ENCODE data around the gene NUDT21. TPM values are rescaled to one million over a fixed set of nuclear protein-coding genes. Genes with fewer than 3 reads are reported as not detected.

NUDT21 gene
- total and polyA plus RNA-seq, 2 of the 4 experiments (the other 2 are of a cell fraction), result 52.4 to 166 TPM

GRCh38 chr16:56387396-56387795 lies 63.7 kb downstream of the NUDT21 start:
- H2BK20ac ChIP-seq (ENCODE audit: low read depth, low read length), result no peak overlapping the region
- H3K4me3 ChIP-seq (ENCODE audit: insufficient read depth, low read depth, low read length), result no peak overlapping the region
- H2BK5ac ChIP-seq (ENCODE audit: low read depth, low read length, poor library complexity, severe bottlenecking), result peak overlapping the region; percentile 69
- BruUV-seq (replicated peaks), result no TSS peak
- peaks cover 33% of the 10 kb centered on the region for H3K36me3 ChIP-seq (ENCODE audit: control insufficient read depth, insufficient read depth, low read length)
- WGBS, 2 experiments (ENCODE audit: extremely low coverage in 2 of 2, insufficient read length in 1 of 2), result no CpG with 5 or more reads among the region's 3 CpGs
- no peak overlapping the region for H3K4ac ChIP-seq (ENCODE audit: low read depth, low read length)
- dilution Hi-C loops (cut with HindIII; ENCODE audit: low sequenced_read_pairs, unreplicated experiment) (no loop called here), intact Hi-C loops (cut with micrococcal nuclease) (no loop called here), in situ Hi-C loops (cut with MboI; ENCODE audit: low sequenced_read_pairs) (no loop called here)
- no peaks in the 10 kb centered on the region for H3K27me3 ChIP-seq (ENCODE audit: control insufficient read depth, insufficient read depth, low read length)
- no peak overlapping the region for H3K56ac ChIP-seq (ENCODE audit: extremely low read depth, insufficient read depth, low read length)
- no peak overlapping the region; the same call in 1 of the 2 replicates for H3K18ac ChIP-seq (ENCODE audit: low read depth, low read length)
- ATAC-seq (ENCODE audit: low read depth) (peak; percentile 4), DNase-seq (no peak)
- H3K9ac ChIP-seq (ENCODE audit: low read depth, low read length), result no peak overlapping the region
- no peak overlapping the region for H4K5ac ChIP-seq (ENCODE audit: low read depth, low read length)
- H3K79me1 ChIP-seq (ENCODE audit: low read depth in 1 of 2, low read length in 2 of 2), result peaks cover 18 to 29% of the 10 kb centered on the region in 2 experiments
- H2BK120ac ChIP-seq (ENCODE audit: low read depth, low read length), result no peak overlapping the region
- no peaks in the 10 kb centered on the region for H3K9me3 ChIP-seq (ENCODE audit: control insufficient read depth, insufficient read depth, low read length)
- peaks cover 17% of the 10 kb centered on the region for H3K4me1 ChIP-seq (ENCODE audit: control insufficient read depth, insufficient read depth, low read length)
- H4K91ac ChIP-seq (ENCODE audit: insufficient read depth, low read depth, low read length), result no peak overlapping the region
- peak overlapping the region; percentile 52; the same call in 1 of the 2 replicates for H2AK5ac ChIP-seq (ENCODE audit: low read depth, low read length)
- POLR2A ChIA-PET (ENCODE audit: unreplicated experiment), result no interaction called here
- no peak overlapping the region for H2AFZ ChIP-seq (replicated peaks; ENCODE audit: low read length, poor library complexity)
- peak overlapping the region; percentile 30; the same call in 1 of the 3 replicates for H2BK15ac ChIP-seq (ENCODE audit: low read depth, low read length)
- no peak overlapping the region; the same call in 1 of the 2 replicates for H3K14ac ChIP-seq (replicated peaks; ENCODE audit: low read depth, low read length)
- no peak overlapping the region for H2AK9ac ChIP-seq (replicated peaks; ENCODE audit: low read depth, low read length, poor library complexity)
- no peak overlapping the region for H3K27ac ChIP-seq (ENCODE audit: insufficient read depth, low read length)
- TF ChIP-seq RAD21 (IDR thresholded peaks at IDR 0.05; ENCODE audit: low read length) (no peak), RCOR1 (IDR thresholded peaks at IDR 0.05; ENCODE audit: insufficient replicate concordance, low read length) (no peak), FOS (IDR thresholded peaks at IDR 0.05; ENCODE audit: low read depth, low read length) (no peak), MXI1 (IDR thresholded peaks at IDR 0.05; ENCODE audit: borderline replicate concordance, low read depth, low read length) (no peak), MAFK (IDR thresholded peaks at IDR 0.05; ENCODE audit: low read depth, low read length) (no peak), NFE2L2 (IDR thresholded peaks at IDR 0.05; ENCODE audit: low read depth, low read length) (no peak), MAZ (IDR thresholded peaks at IDR 0.05; ENCODE audit: borderline replicate concordance, low read depth, low read length) (no peak), ELK1 (IDR thresholded peaks at IDR 0.05; ENCODE audit: borderline replicate concordance, low read depth, low read length) (no peak), CEBPB (IDR thresholded peaks at IDR 0.05; ENCODE audit: low read depth, low read length) (no peak), CHD1 (IDR thresholded peaks at IDR 0.05; ENCODE audit: low read depth, low read length) (no peak), USF2 (IDR thresholded peaks at IDR 0.05; ENCODE audit: low read depth, low read length) (no peak)
- CTCF ChIA-PET, result interaction anchor here (1.1 to 1.5 kb wide), 2 partner anchors 17 to 21 kb away, joined by 3 to 4 read pairs; no protein-coding TSS in a partner anchor
- peaks cover 16% of the 10 kb centered on the region for H3K9me1 ChIP-seq (ENCODE audit: insufficient read depth, low read length)
- H3K4me2 ChIP-seq (ENCODE audit: low read depth, low read length), result no peak overlapping the region
- H3K23ac ChIP-seq (ENCODE audit: low read depth, low read length), result no peak overlapping the region
- peaks cover 5% of the 10 kb centered on the region; the same call in 1 of the 2 replicates for H4K20me1 ChIP-seq (ENCODE audit: insufficient read depth, low read length)
- H4K8ac ChIP-seq (ENCODE audit: low read depth in 2 of 2, low read length in 2 of 2), result peak overlapping the region in 1 of 2 experiments; percentile 17; a peak in 2 of 4 replicates

All from IMR-90 (cell line).